WI38 (cell line): ENCODE data around the gene CARD6.

ENCODE experiments used
- H3K4me3 ChIP-seq: 2 replicates; pipeline ENCODE4 v1.5.1; 2011; ENCODE audit warnings: low read depth, mild to moderate bottlenecking, control low read depth, low read length
- TF ChIP-seq, protein P1 (sequence below): IDR thresholded peaks from 2 replicates; pipeline ENCODE4 v1.5.1; 2012; ENCODE audit warnings: low read depth, mild to moderate bottlenecking, control low read depth, low read length

The CARD6 gene

DNA sequence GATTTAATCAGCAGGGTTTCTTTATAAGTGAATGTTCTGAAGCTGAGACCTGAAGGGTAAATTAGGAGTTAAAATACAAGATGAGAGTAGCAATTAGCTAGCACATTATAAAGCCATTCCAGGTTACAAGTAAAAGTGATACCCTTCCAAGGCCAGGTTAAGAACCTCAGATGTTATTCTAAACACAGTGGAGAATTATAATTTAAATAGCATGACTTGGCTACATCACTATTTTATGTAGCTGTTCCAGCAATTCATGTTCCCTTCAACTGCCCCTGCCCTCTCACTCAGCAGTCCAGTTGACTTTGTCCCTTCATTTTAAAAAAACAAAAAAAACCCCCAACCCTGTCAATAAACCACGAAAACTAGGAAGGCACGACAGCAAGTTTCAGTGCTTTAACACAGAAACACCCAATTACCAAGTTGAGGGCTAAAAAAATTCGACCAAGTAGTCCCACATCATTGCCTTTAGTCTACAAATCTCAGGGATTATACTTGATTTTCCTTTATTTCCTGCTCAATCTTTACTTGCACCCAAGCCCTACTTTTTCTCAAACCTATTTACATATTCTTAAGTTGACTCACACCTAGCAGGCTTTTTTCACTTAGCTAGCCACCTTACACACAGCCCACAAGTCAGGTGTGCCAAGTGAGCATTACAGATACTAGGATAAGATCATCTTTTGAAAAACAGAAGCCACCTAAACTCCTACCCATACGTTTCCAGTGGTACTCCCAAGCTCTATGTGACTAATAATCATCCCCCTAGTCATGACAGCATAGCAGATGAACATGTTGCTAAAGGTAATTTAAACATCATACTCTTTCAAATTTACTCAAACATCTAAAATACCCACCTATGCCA, 9.6 kb upstream of the CARD6 start:
- H3K4me3 ChIP-seq: no peak overlapping the region
- TF ChIP-seq, protein P1, sequence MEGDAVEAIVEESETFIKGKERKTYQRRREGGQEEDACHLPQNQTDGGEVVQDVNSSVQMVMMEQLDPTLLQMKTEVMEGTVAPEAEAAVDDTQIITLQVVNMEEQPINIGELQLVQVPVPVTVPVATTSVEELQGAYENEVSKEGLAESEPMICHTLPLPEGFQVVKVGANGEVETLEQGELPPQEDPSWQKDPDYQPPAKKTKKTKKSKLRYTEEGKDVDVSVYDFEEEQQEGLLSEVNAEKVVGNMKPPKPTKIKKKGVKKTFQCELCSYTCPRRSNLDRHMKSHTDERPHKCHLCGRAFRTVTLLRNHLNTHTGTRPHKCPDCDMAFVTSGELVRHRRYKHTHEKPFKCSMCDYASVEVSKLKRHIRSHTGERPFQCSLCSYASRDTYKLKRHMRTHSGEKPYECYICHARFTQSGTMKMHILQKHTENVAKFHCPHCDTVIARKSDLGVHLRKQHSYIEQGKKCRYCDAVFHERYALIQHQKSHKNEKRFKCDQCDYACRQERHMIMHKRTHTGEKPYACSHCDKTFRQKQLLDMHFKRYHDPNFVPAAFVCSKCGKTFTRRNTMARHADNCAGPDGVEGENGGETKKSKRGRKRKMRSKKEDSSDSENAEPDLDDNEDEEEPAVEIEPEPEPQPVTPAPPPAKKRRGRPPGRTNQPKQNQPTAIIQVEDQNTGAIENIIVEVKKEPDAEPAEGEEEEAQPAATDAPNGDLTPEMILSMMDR: no peak

DNA sequence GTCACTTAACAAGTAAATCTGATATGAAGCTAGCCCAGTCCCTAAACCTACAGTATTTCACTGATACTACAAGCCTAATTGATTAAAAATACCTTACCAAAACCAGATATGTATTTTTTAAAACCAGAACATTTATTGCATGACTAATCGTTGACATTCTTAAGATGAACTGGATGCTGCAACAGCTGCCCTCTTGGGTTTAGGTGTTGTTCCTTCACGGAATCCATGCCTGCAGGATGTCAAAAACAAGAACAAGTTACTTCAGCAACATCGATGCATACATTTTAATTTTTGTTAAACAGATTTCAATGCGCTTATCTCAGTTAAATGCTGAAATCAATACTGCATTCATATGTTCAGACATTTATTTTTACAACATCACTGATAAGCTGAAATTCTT, 8.8 kb upstream of the CARD6 start:
- TF ChIP-seq, protein P1: no peak
- peak overlapping the region; percentile 100; the same call in 1 of the 2 replicates for H3K4me3 ChIP-seq

DNA sequence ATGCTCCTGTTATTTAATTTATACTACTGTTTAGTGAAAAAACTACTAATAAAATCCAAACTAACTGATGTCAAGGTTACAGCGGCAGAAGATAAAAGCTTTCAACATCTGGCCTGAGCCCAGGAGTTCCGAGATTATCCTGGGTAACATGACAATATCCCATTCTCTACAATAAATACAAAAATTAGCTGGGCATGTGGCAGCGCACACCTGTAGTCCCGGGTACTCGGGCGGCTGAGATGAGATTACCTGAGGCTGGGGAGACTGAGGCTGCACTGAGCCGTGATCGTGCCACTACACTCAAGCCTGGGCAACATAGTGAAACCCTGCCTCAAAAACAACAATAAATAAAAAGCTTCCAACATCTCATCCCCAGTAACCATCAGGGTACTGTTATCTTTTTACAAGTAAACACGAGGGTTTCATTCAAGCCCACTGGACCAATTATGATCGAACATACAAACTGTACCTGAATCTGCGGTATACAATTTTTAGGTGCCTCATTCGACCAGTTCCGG, 7.4 kb upstream of the CARD6 start:
- TF ChIP-seq, protein P1: no peak
- peak overlapping the region; percentile 100 for H3K4me3 ChIP-seq

DNA sequence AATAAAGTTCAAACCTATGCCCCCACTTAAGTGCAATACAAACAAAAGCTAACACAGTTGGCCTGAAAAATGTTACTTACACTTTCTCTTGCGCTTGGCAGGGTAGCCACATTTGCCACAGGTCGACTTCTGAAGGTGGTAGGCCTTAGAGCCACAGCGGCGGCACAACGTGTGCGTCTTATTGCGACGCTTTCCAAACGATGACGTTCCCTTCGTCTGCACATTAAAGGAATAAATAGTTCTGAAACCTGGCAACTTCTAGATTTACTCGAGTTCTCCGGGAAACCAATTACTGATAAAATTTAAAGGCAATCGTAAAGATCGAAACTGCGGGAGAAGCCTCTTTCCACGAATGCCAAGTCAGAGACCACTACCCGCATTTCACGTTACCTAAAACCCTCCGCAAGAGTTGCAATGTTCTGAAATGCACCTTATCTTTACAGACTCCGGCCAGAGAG, 6.7 kb upstream of the CARD6 start:
- peak overlapping the region; percentile 100 for H3K4me3 ChIP-seq
- TF ChIP-seq, protein P1: no peak

DNA sequence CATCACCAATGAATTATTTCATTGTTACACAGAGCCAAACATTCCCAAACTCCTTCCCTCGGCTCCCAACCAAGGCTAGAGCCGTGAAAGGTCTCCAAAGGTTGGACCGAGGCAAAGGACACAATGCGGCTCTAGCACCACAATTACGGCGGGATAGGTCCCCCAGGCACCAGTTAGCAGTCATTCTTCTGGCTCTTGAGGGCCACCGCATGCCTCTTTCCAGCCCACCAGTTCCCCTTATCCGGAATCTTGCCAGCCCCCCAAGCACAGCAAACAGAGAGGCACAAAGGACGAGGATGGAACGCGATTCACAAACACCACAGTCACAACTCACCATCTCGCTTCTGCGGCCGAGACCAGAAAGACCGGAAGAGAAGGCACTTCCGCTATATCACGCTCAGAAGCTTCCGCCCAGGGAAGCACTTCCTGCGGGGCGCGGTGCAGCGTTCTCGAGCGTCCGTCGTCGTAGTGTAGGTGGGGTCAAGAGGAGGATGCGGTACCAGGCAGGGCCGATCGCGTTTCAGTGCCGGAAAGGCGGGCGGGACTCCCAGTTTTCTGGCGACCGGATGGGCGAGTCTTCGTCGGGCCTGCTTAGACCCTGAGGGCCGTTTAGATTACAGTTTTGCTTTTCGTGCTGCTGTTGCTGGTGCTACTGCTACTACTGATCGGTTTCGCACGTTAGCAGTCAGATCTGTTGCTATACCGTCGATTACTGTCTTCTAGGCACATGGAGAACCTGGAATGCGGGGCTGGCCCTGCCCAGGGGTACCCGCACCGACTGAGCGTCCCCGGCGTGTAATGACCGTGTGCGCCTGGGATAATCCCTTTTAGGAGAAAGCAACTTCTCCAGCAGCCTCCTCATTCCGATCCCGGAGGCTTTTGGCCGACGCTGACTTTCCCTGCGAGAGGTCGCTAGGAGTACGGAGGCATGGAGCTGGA, 6.0 kb upstream of the CARD6 start, which contains the start of gene RPL37:
RPL37 (minus strand) TSS at position 374 of the 939 bp plus-strand sequence; CDS start at position 337, 37 bp downstream.
- H3K4me3 ChIP-seq: peak within 1 kb of the TSS; percentile 100
- TF ChIP-seq, protein P1: no peak

DNA sequence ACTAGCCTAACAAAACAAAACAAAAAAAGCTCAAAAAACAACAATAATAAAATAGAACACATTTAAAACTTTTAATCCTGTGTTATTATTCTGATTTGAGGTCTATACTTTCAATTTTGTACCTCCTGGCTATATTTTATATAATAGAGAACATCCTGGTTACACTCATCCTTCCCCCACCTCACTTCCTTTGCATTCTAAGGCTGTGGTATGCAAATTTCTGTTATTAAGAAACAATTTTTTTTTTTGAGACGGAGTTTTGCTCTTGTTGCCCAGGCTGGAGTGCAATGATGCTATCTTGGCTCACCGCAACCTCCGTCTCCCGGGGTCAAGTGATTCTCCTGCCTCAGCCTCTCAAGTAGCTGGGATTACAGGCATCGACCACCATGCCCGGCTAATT, 3.1 kb upstream of the CARD6 start:
- TF ChIP-seq, protein P1: no peak
- no peak overlapping the region for H3K4me3 ChIP-seq
